Fibroblast of the aortic adventitia (primary cell): ENCODE measurements around the gene CFAP157. TPM values are rescaled to one million over a fixed set of nuclear protein-coding genes. Genes with fewer than 3 reads are reported as not detected.

ENCODE experiments used
- DNase-seq: peaks from one replicate; pipeline ENCODE4 v3.0.0-alpha.2; 2010; ENCODE audit warnings: low read depth
- H3K4me3 ChIP-seq: 2 replicates; pipeline ENCODE4 v1.5.1; 2011; ENCODE audit warnings: low read depth, mild to moderate bottlenecking, control low read depth, low read length, moderate library complexity
- total RNA-seq: library from RNA; depleted of rRNA; stranded (reverse); fragments of >200 nt; gene quantifications from 2 replicates; pipeline ENCODE4 v1.2.3, GENCODE V29; 2012; ENCODE audit warnings: low replicate concordance
- TF ChIP-seq, protein P1 (sequence below): IDR thresholded peaks from 2 replicates; pipeline ENCODE4 v1.5.1; 2011; ENCODE audit warnings: mild to moderate bottlenecking, low read length, control low read depth, inconsistent platforms; ENCODE audit not compliant: insufficient read depth

CFAP157 gene
- total RNA-seq, 1 donor, result 0.09 TPM

DNA sequence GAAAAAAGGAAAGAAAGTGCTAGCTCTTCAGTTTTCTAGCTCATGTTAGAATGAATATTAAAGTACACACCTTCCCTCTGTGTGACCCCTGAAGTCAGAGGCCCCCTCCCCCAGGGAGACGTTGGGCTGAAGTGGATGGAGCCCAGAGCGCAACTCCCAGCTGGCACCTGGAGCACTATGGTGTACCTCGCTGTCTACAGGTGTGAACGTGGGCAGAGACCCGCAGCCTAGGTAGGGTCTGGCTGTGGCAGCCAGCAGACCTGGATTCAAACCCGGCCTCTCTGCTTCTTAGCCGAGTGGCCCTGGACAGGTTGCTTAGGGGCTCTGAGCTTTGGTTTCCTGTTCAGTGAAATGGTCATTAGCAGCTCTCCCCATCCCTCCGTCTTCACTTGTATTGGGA, 22.0 kb downstream of the CFAP157 start:
- TF ChIP-seq, protein P1, sequence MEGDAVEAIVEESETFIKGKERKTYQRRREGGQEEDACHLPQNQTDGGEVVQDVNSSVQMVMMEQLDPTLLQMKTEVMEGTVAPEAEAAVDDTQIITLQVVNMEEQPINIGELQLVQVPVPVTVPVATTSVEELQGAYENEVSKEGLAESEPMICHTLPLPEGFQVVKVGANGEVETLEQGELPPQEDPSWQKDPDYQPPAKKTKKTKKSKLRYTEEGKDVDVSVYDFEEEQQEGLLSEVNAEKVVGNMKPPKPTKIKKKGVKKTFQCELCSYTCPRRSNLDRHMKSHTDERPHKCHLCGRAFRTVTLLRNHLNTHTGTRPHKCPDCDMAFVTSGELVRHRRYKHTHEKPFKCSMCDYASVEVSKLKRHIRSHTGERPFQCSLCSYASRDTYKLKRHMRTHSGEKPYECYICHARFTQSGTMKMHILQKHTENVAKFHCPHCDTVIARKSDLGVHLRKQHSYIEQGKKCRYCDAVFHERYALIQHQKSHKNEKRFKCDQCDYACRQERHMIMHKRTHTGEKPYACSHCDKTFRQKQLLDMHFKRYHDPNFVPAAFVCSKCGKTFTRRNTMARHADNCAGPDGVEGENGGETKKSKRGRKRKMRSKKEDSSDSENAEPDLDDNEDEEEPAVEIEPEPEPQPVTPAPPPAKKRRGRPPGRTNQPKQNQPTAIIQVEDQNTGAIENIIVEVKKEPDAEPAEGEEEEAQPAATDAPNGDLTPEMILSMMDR, result no peak
- H3K4me3 ChIP-seq, result no peak overlapping the region
- no peak for DNase-seq

DNA sequence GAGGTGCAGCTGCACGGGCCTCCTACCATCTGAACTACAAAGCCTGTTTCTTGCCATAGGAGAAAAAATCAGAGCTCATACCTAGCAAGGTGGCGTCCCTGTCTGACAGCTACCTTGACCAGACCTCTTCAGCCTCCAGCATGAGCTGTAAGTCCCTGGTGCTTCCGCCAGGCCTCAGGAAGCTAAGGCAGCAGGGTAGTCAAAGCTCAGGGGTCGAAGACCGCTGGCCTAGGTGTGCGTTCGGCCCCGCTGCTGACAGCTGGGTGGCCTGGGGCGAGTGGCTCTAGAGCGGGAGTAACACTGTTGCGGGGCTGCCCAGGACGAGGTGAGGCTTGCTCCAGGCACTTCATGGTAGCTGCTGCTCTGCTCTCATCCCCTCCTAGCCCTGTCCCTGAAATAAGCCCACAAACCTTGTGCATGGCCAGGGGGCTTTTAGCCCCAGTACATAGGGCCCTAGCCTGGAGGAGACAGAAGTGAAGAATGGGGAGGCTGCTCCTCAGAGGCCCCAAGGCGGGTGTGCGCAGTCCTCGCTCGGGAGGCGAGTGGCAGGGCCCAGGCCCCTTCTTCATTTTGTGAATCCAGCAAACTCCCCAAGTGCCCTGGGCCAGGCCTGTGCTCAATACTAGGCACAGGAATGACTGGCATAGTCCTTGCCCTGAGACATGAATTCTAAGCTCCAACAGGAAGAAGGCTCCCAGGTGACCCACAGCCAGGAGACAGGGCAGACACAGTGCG, 22.9 kb downstream of the CFAP157 start:
- no peak overlapping the region for H3K4me3 ChIP-seq
- TF ChIP-seq, protein P1, result no peak

DNA sequence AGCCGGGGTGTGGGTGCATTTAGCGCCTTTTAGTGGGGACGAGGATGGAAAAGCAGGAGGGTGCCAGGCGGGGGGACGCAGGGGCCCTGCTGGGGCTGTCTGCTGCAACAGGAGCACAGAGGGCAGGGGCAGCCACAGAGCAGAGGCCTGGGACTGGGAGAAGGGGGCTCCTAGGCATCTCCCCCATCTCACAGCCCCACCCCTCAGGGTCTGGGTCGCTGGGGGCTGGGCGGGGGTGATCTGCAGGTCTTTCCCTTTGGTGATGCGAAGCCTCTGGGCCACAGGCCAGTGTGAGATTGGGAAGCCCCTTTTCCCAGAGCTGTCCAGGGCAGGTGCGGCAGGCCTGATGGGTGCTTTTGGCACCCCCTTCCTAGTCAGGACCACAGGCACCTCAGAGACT, 23.5 kb downstream of the CFAP157 start:
- TF ChIP-seq, protein P1, result no peak
- H3K4me3 ChIP-seq, result no peak overlapping the region
- no peak for DNase-seq

More for the DNA sequence above, 22.9 kb downstream of the CFAP157 start:
- DNase-seq, result no peak

DNA sequence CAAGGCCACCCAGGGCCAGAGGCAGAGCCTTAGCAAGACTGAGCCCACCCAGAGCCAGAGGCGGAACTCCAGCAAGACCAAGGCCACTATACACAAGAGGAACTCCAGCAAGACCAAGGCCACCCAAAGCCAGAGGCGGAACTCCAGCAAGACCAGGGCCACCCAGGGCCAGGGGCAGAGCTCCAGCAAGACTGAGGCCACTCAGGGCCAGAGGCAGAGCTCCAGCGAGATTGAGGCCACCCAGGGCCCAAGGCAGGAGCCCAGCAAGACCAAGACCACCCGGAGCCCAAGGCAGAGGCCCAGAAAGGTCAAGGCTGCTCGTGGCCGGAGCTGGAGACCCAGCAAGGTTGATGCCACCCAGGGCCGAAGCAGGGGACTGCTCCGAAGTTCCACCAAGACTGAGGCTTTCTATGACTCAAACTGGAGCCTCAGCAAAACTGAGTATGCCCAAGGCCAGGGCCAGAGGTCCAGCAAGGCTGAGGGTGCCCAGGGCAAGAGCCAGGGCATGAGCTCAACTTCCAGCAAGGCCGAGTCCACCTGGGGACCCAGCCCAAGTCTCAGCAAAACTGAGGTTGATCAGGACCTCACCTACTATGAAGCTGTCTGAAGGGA, 24.1 kb downstream of the CFAP157 start:
- no peak for DNase-seq
- TF ChIP-seq, protein P1, result no peak

DNA sequence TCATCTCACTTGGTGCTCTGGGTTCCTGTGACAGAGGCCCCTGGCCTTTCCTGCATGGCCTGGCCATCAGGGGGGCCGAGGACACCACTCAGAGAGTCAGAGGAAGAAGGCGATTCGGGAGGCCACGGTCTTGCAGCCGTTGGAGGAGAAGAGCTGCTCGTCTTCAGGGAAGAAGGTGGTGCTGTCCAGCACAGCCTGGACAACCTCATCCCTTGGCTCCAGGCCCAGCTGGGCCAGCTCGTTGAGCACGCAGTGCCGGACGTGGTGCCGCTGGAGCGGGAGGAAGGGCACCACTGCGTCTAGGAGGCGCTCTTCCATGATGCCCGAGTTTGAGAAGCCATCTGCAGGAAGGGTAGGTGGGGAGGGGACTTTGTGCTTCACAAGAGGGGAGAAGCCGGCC, 25.1 kb downstream of the CFAP157 start:
- no peak overlapping the region for H3K4me3 ChIP-seq
- TF ChIP-seq, protein P1, result no peak
- DNase-seq, result no peak

More for the DNA sequence above, 24.1 kb downstream of the CFAP157 start:
- H3K4me3 ChIP-seq, result no peak overlapping the region

DNA sequence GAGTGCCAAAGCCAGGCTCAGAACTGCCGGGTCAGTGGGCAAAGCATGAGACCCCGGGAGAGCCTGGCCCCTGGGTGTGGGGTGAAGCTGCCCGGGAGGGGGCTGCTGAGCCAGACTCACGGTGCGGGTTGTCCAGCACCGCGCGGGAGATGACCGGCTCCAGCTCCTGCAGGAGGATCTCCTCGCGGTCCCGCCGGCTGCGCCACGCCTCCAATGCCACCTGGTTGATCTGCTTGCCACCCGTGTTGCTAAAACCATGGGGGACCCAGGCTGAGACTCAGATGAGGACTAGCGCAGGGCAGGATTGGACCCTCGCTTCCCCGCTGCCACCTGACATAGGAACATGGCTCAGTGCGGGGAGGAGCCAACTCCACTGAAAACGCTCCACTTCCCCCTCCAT, 25.7 kb downstream of the CFAP157 start:
- TF ChIP-seq, protein P1, result no peak
- H3K4me3 ChIP-seq, result no peak overlapping the region
- DNase-seq, result no peak
